ENCODE data around the gene LHX3.

LHX3 gene

DNA sequence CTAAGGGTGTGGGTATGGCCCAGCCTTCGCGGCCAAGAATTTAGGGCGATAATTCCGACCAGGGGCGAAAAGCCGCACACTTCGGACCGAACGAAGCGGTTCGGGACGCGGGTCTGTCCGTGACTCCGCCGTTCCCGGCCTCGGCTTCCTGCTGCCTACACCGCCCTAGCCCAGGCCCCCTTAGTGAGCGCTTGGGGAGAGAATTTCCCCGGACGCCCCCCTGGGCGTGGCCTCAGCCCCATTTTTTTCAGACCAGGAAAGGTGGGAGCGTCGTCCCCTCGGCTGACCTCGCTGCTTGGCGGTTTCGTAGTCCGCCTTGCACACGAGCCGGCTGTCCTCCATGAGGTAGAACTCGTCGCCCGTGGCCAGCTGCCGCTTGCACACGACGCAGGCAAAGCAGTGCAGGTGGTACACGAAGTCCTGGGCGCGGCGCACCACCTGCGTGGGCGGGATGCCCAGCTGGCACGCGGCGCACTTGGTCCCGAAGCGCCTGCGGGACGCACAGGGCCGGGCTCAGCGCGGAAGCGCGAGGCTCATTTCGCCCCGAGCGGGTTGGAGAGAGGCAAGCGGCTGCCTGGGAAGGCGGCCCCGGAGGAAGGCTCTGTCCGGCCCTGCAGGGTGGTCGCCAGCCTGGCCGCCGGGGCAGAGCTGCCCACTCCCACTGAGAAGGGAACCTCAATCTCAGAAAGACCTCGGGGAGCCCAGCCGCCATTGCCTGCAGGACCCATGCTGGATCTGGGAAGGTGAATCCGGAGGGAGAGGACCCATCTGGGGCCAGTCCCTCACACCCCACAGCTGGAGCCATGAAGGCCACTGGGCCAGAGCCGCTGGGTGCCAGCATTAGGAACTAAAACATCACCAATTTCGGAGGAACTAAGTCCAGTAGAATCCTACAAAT lies 5.3 kb downstream of the LHX3 start:
- peaks cover 100% of the 10 kb centered on the region for H3K27me3 ChIP-seq
- H3K4me1 ChIP-seq (ENCODE audit: control insufficient read depth in 1 of 2, insufficient read depth in 1 of 2, low read depth in 1 of 2, low read length in 1 of 2) = no peaks in the 10 kb centered on the region

GRCh38 chr9:136198605-136199083 lies 6.3 kb downstream of the LHX3 start:
- Histone ChIP-seq H3K4me3 (ENCODE audit: low read depth in 1 of 2, low read length in 1 of 2) (no peak overlapping the region), H3K9me3 (no peaks in the 10 kb centered on the region), H3K4me1 (ENCODE audit: control insufficient read depth in 1 of 2, insufficient read depth in 1 of 2, low read depth in 1 of 2, low read length in 1 of 2) (no peaks in the 10 kb centered on the region), H3K27ac (no peak overlapping the region), H3K36me3 (no peaks in the 10 kb centered on the region), H3K27me3 (peaks cover 100% of the 10 kb centered on the region)
- no peak for TF ChIP-seq CTCF (IDR thresholded peaks at IDR 0.05)

More for the DNA sequence above, 5.3 kb downstream of the LHX3 start:
- Histone ChIP-seq H3K9me3 (no peaks in the 10 kb centered on the region), H3K36me3 (no peaks in the 10 kb centered on the region), H3K27ac (no peak overlapping the region), H3K4me3 (ENCODE audit: low read depth in 1 of 2, low read length in 1 of 2) (no peak overlapping the region)
- TF ChIP-seq CTCF (IDR thresholded peaks at IDR 0.05) = no peak

DNA sequence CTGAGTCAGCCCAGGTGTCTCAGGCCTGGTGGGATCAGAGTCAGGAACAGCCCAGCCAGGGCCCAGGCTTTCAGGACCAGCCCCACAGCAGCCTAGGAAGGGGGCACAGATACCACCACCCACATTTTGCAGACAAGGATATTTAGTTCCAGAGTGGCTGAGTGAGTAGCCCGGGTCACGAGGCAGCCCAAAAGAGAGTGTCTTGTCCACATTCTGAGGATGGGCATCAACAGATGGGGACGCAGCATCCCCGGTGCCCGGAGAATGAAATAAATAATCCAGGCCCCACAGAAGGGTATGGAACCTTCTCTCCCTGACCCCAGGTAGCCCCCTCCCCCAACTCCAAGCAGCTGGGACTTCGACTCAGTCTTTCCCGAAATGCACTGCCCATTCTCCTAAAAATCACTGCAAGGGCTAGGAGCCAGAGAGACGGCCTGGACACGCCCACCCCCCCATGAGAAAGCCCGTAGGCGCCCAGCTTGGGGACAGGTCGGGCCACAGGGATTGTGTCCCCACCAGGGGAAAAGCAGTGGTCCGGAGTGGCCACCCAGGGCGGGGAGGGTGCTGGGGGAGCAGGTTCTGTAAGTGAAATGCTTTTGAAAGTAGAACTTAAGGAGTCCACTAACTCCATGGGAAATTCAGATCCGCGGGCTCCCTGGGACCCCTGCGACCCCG lies 6.9 kb downstream of the LHX3 start:
- Histone ChIP-seq H3K27ac (no peak overlapping the region), H3K4me3 (ENCODE audit: low read depth in 1 of 2, low read length in 1 of 2) (no peak overlapping the region), H3K9me3 (no peaks in the 10 kb centered on the region), H3K4me1 (ENCODE audit: control insufficient read depth in 1 of 2, insufficient read depth in 1 of 2, low read depth in 1 of 2, low read length in 1 of 2) (no peaks in the 10 kb centered on the region), H3K36me3 (no peaks in the 10 kb centered on the region), H3K27me3 (peaks cover 100% of the 10 kb centered on the region)
- TF ChIP-seq CTCF (IDR thresholded peaks at IDR 0.05) = no peak

DNA sequence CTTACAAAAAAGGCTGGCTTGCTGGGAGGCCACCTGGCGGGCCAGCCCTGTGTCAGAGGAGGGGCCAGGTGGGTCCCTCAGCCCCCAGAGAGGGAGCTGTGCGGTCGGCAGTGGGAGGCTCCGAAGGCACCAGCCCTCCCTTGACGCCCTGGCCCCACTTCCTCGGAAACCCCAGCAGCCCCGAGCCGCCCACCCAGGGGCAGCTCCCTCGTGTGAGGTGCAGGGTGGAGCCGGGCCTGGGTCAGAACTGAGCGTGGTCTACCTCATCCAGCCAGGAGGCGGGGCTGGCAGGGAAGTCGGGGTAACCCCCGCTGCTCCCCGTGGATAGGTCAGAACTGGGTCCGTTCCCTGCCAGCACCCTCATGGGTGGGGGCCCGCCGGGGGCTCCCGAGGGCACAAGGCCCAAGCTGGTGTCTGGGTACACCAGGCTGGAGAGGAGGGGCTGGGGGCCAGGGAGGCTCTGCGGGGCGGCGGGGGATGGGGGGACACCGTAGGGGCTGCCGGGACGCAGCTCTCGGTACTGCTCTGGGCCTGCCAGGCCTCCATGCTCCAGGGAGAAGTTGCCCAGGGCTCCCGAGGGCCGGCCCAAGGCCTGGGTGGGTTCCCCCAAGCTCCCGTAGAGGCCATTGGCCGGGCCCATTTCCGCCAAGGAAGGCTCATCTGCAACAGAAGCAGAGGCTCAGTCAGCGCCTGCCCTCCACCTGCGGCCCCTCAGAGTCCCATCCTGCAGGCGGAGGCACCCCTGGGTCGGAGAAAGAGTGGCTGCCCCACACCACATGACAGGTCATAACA lies 7.6 kb downstream of the LHX3 start:
- Histone ChIP-seq H3K36me3 (no peaks in the 10 kb centered on the region), H3K4me3 (ENCODE audit: low read depth in 1 of 2, low read length in 1 of 2) (no peak overlapping the region), H3K27ac (no peak overlapping the region), H3K27me3 (peaks cover 100% of the 10 kb centered on the region), H3K4me1 (ENCODE audit: control insufficient read depth in 1 of 2, insufficient read depth in 1 of 2, low read depth in 1 of 2, low read length in 1 of 2) (no peaks in the 10 kb centered on the region), H3K9me3 (no peaks in the 10 kb centered on the region)
- TF ChIP-seq CTCF (IDR thresholded peaks at IDR 0.05) = no peak

- no peak overlapping the region for H3K4me3 ChIP-seq (ENCODE audit: low read depth in 1 of 2, low read length in 1 of 2)
- H3K9me3 ChIP-seq = no peaks in the 10 kb centered on the region
- no peak overlapping the region for H3K27ac ChIP-seq
- H3K36me3 ChIP-seq = no peaks in the 10 kb centered on the region
- TF ChIP-seq CTCF (IDR thresholded peaks at IDR 0.05) = no peak
- no peaks in the 10 kb centered on the region for H3K4me1 ChIP-seq (ENCODE audit: control insufficient read depth in 1 of 2, insufficient read depth in 1 of 2, low read depth in 1 of 2, low read length in 1 of 2)
- H3K27me3 ChIP-seq = peaks cover 100% of the 10 kb centered on the region
Measured at GRCh38 chr9:136196404-136197083, 8.4 kb downstream of the LHX3 start.

All from neutrophil (primary cell).